Measurements from ENCODE around the gene PXYLP1. TPM values are rescaled to one million over a fixed set of nuclear protein-coding genes. Genes with fewer than 3 reads are reported as not detected.
A peak's percentile ranks its signal among the peaks of the same experiment; 100 is the strongest.

Gene PXYLP1
- polyA plus RNA-seq, 1 donor from 2014 or later, result 109 TPM

- Histone ChIP-seq H3K79me2 (replicated peaks; ENCODE audit: insufficient read depth, low read length) (peaks cover 9% of the 10 kb centered on the region), H3K9me3 (ENCODE audit: low read length) (no peaks in the 10 kb centered on the region), H2AFZ (ENCODE audit: low read depth, low read length) (peak overlapping the region; percentile 72), H4K20me1 (ENCODE audit: insufficient read depth) (no peaks in the 10 kb centered on the region), H3F3A (ENCODE audit: insufficient read depth, low read length, poor library complexity, severe bottlenecking) (no peaks in the 10 kb centered on the region), H3K9ac (ENCODE audit: low read length) (peak overlapping the region; percentile 81), H3K9me2 (ENCODE audit: insufficient read depth, low read length) (no peaks in the 10 kb centered on the region), H3K36me3 (ENCODE audit: insufficient read depth, low read length) (no peaks in the 10 kb centered on the region), H3K27me3 (ENCODE audit: insufficient read depth, low read depth, low read length) (no peaks in the 10 kb centered on the region), H3K4me2 (ENCODE audit: low read length) (peak overlapping the region; percentile 92), H3K27ac (ENCODE audit: low read length) (peak overlapping the region; percentile 69), H3K4me3 (ENCODE audit: low read length) (peak overlapping the region; percentile 90)
- no peak for TF ChIP-seq SMC3 (conservative IDR thresholded peaks at IDR 0.05; ENCODE audit: poor library complexity)
- no peak for TF ChIP-seq EZH2 (IDR thresholded peaks at IDR 0.05; ENCODE audit: borderline replicate concordance, insufficient read depth, low read length, poor library complexity, severe bottlenecking)
- no peak for TF ChIP-seq REST (IDR thresholded peaks at IDR 0.05; ENCODE audit: borderline replicate concordance)
- TF ChIP-seq TAF1 (IDR thresholded peaks at IDR 0.05; ENCODE audit: low read depth), result peak; percentile 54
- TF ChIP-seq POLR2AphosphoS5 (IDR thresholded peaks at IDR 0.05), result peak; percentile 7
- peak; percentile 11 for TF ChIP-seq CTCF (IDR thresholded peaks at IDR 0.05; ENCODE audit: poor library complexity, severe bottlenecking)
- TF ChIP-seq EP300 (conservative IDR thresholded peaks at IDR 0.05; ENCODE audit: poor library complexity, severe bottlenecking), result no peak
- TF ChIP-seq RAD21 (conservative IDR thresholded peaks at IDR 0.05), result no peak
- peak; percentile 36 for TF ChIP-seq MXI1 (conservative IDR thresholded peaks at IDR 0.05; ENCODE audit: poor library complexity, severe bottlenecking)
Observed at GRCh38 chr3:141231952-141232823, 563 bp downstream of the PXYLP1 start.

GRCh38 chr3:141233457-141234161 is 2.0 kb downstream of the PXYLP1 start:
- no peak for TF ChIP-seq RAD21 (conservative IDR thresholded peaks at IDR 0.05)
- no peak for TF ChIP-seq TAF1 (IDR thresholded peaks at IDR 0.05; ENCODE audit: low read depth)
- TF ChIP-seq EZH2 (IDR thresholded peaks at IDR 0.05; ENCODE audit: borderline replicate concordance, insufficient read depth, low read length, poor library complexity, severe bottlenecking), result no peak
- no peak for TF ChIP-seq CTCF (IDR thresholded peaks at IDR 0.05; ENCODE audit: poor library complexity, severe bottlenecking)
- no peak for TF ChIP-seq POLR2AphosphoS5 (IDR thresholded peaks at IDR 0.05)
- no peak for TF ChIP-seq REST (IDR thresholded peaks at IDR 0.05; ENCODE audit: borderline replicate concordance)
- Histone ChIP-seq H3F3A (ENCODE audit: insufficient read depth, low read length, poor library complexity, severe bottlenecking) (no peaks in the 10 kb centered on the region), H3K27ac (ENCODE audit: low read length) (no peak overlapping the region), H3K4me2 (ENCODE audit: low read length) (no peak overlapping the region), H3K9me3 (ENCODE audit: low read length) (no peaks in the 10 kb centered on the region), H4K20me1 (ENCODE audit: insufficient read depth) (no peaks in the 10 kb centered on the region), H3K79me2 (replicated peaks; ENCODE audit: insufficient read depth, low read length) (peaks cover 9% of the 10 kb centered on the region), H3K4me3 (ENCODE audit: low read length) (peak overlapping the region; percentile 90), H2AFZ (ENCODE audit: low read depth, low read length) (no peak overlapping the region), H3K27me3 (ENCODE audit: insufficient read depth, low read depth, low read length) (no peaks in the 10 kb centered on the region), H3K9ac (ENCODE audit: low read length) (no peak overlapping the region), H3K36me3 (ENCODE audit: insufficient read depth, low read length) (no peaks in the 10 kb centered on the region), H3K9me2 (ENCODE audit: insufficient read depth, low read length) (no peaks in the 10 kb centered on the region)

Measured in neural cell (in vitro differentiated cells).